ENCODE results near the gene KIRREL2. TPM values are rescaled to one million over a fixed set of nuclear protein-coding genes. Genes with fewer than 3 reads are reported as not detected.
"Not testable (repeated sequence)": the region's sequence is repeated elsewhere in the genome, so short reads cannot be mapped to it uniquely, and the experiment has no call there.

Gene KIRREL2
- total RNA-seq, 1 experiment from 2014 or later, result 3.1 TPM

DNA sequence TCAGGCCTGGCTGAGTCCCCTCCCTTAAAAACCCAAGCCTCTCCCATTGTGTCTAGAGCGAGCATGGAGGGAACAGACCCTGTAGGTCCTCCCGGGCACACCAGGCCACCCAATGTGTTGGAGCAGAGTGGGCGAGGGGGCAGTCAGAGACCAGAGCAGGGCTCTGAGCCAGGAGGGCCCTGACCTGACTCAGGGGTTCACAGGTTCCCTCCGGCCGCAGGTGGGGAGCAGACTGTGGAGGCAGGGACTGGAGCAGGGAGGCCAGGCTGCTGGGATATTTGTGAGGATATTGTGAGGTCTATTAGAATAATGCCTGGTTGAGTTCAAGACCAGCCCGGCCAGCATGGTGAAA lies 52.9 kb downstream of the KIRREL2 start:
- no peak overlapping the region for H2BK12ac ChIP-seq (ENCODE audit: insufficient read length, low read depth, low read length)
- H3K27ac ChIP-seq (ENCODE audit: insufficient read length, low read depth, low read length), result no peak overlapping the region
- Mint-ChIP-seq H3K9me3 (no peaks in the 10 kb centered on the region), H3K27me3 (ENCODE audit: low read depth) (no peaks in the 10 kb centered on the region; the same call in 1 of the 2 replicates), H3K4me1 (peaks cover 4 to 21% of the 10 kb centered on the region in 2 experiments), H3K36me3 (ENCODE audit: insufficient read depth in 1 of 3, low read depth in 3 of 3) (no peaks in the 10 kb centered on the region), H3K4me3 (no peak overlapping the region), H3K27ac (no peak overlapping the region)
- no peaks in the 10 kb centered on the region for H4K20me1 ChIP-seq (ENCODE audit: control insufficient read depth, insufficient read depth, insufficient read length)
- H2BK120ac ChIP-seq (ENCODE audit: low read depth, low read length, poor library complexity, severe bottlenecking), result no peak overlapping the region
- no peak overlapping the region for H2AK5ac ChIP-seq (ENCODE audit: insufficient read length, low read length)
- peak overlapping the region; percentile 59; the same call in 1 of the 2 replicates for H3K14ac ChIP-seq (ENCODE audit: insufficient read depth, low read length)
- no peak overlapping the region for H2BK20ac ChIP-seq (ENCODE audit: low read depth, low read length, poor library complexity, severe bottlenecking)
- H3K23me2 ChIP-seq (ENCODE audit: insufficient read length, low read depth, low read length, poor library complexity, severe bottlenecking), result no peaks in the 10 kb centered on the region
- H3K79me2 ChIP-seq (ENCODE audit: insufficient read depth, low read length), result no peaks in the 10 kb centered on the region
- DNase-seq, result no peak
- peaks cover 2% of the 10 kb centered on the region; the same call in 1 of the 2 replicates for H3K4me1 ChIP-seq (ENCODE audit: insufficient read depth, low read length)
- TF ChIP-seq, protein P1, sequence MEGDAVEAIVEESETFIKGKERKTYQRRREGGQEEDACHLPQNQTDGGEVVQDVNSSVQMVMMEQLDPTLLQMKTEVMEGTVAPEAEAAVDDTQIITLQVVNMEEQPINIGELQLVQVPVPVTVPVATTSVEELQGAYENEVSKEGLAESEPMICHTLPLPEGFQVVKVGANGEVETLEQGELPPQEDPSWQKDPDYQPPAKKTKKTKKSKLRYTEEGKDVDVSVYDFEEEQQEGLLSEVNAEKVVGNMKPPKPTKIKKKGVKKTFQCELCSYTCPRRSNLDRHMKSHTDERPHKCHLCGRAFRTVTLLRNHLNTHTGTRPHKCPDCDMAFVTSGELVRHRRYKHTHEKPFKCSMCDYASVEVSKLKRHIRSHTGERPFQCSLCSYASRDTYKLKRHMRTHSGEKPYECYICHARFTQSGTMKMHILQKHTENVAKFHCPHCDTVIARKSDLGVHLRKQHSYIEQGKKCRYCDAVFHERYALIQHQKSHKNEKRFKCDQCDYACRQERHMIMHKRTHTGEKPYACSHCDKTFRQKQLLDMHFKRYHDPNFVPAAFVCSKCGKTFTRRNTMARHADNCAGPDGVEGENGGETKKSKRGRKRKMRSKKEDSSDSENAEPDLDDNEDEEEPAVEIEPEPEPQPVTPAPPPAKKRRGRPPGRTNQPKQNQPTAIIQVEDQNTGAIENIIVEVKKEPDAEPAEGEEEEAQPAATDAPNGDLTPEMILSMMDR (conservative IDR thresholded peaks at IDR 0.05), result no peak
- no peak overlapping the region for H2BK5ac ChIP-seq (ENCODE audit: insufficient read length, low read length)
- no peaks in the 10 kb centered on the region for H3K27me3 ChIP-seq (ENCODE audit: insufficient read depth, low read length)
- no peak overlapping the region for H2AFZ ChIP-seq (ENCODE audit: low read length)
- H4K8ac ChIP-seq (replicated peaks; ENCODE audit: insufficient read length, low read depth, low read length), result no peak overlapping the region
- no peak overlapping the region for H4K91ac ChIP-seq (ENCODE audit: insufficient read length, low read depth, low read length)
- H3T11ph ChIP-seq (ENCODE audit: low read length), result no peak overlapping the region
- H3K56ac ChIP-seq (ENCODE audit: insufficient read length, low read depth, low read length), result no peak overlapping the region
- H3K18ac ChIP-seq (ENCODE audit: insufficient read length, low read depth, low read length), result no peak overlapping the region
- no peaks in the 10 kb centered on the region for H3K79me1 ChIP-seq (ENCODE audit: insufficient read depth, low read depth, low read length, poor library complexity, severe bottlenecking)
- no peak overlapping the region for H3K9ac ChIP-seq (ENCODE audit: extremely low read depth, insufficient read length, low read length)
- no peak overlapping the region for H3K4ac ChIP-seq (ENCODE audit: low read depth, low read length)
- no peak overlapping the region for H4K5ac ChIP-seq (ENCODE audit: insufficient read length, low read depth, low read length)
- no peak overlapping the region for H3K4me2 ChIP-seq (ENCODE audit: insufficient read depth, insufficient read length, low read length)
- WGBS (ENCODE audit: extremely low coverage, insufficient read length, low lambda C conversion rate), result no CpG with 5 or more reads among the region's 6 CpGs
- no peaks in the 10 kb centered on the region for H3K9me3 ChIP-seq (ENCODE audit: control insufficient read depth, low read depth, low read length)
- H2BK15ac ChIP-seq (ENCODE audit: low read depth, low read length), result no peak overlapping the region
- no peak overlapping the region for H3K23ac ChIP-seq (ENCODE audit: insufficient read length, low read depth, low read length)

DNA sequence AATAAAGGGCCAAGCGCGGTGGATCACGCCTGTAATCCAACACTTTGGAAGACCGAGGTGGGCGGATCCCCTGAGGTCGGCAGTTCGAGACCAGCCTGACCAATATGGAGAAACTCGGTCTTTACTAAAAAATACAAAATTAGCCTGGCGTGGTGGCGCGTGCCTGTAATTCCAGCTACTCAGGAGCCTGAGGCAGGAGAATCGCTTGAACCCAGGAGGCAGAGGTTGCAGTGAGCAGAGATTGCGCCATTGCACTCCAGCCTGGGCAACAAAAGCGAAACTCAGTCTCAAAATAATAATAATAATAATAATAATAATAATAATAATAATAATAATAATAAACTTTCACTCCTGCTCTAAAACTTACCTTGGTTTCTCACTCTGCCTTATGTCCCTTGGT lies 53.6 kb downstream of the KIRREL2 start:
- not testable (repeated sequence) for H4K20me1 ChIP-seq (ENCODE audit: control insufficient read depth, insufficient read depth, insufficient read length); H3T11ph ChIP-seq (ENCODE audit: low read length); H3K27me3 ChIP-seq (ENCODE audit: insufficient read depth, low read length); H3K56ac ChIP-seq (ENCODE audit: insufficient read length, low read depth, low read length); H4K5ac ChIP-seq (ENCODE audit: insufficient read length, low read depth, low read length); H3K79me2 ChIP-seq (ENCODE audit: insufficient read depth, low read length); H3K79me1 ChIP-seq (ENCODE audit: insufficient read depth, low read depth, low read length, poor library complexity, severe bottlenecking); H3K4me3 Mint-ChIP-seq; H3K27ac ChIP-seq (ENCODE audit: insufficient read length, low read depth, low read length); H2BK120ac ChIP-seq (ENCODE audit: low read depth, low read length, poor library complexity, severe bottlenecking); H3K14ac ChIP-seq (ENCODE audit: insufficient read depth, low read length); H2BK20ac ChIP-seq (ENCODE audit: low read depth, low read length, poor library complexity, severe bottlenecking); H2AFZ ChIP-seq (ENCODE audit: low read length); H3K23me2 ChIP-seq (ENCODE audit: insufficient read length, low read depth, low read length, poor library complexity, severe bottlenecking); H3K9ac ChIP-seq (ENCODE audit: extremely low read depth, insufficient read length, low read length); DNase-seq; H2AK5ac ChIP-seq (ENCODE audit: insufficient read length, low read length); H2BK12ac ChIP-seq (ENCODE audit: insufficient read length, low read depth, low read length); H3K27ac Mint-ChIP-seq; H3K27me3 Mint-ChIP-seq (ENCODE audit: low read depth); H2BK15ac ChIP-seq (ENCODE audit: low read depth, low read length); H3K4me2 ChIP-seq (ENCODE audit: insufficient read depth, insufficient read length, low read length); H3K9me3 ChIP-seq (ENCODE audit: control insufficient read depth, low read depth, low read length); H3K18ac ChIP-seq (ENCODE audit: insufficient read length, low read depth, low read length); H3K4ac ChIP-seq (ENCODE audit: low read depth, low read length); H3K4me1 ChIP-seq (ENCODE audit: insufficient read depth, low read length); H4K91ac ChIP-seq (ENCODE audit: insufficient read length, low read depth, low read length); H3K9me3 Mint-ChIP-seq; H4K8ac ChIP-seq (replicated peaks; ENCODE audit: insufficient read length, low read depth, low read length); H3K36me3 Mint-ChIP-seq (ENCODE audit: insufficient read depth in 1 of 3, low read depth in 3 of 3); H2BK5ac ChIP-seq (ENCODE audit: insufficient read length, low read length); H3K23ac ChIP-seq (ENCODE audit: insufficient read length, low read depth, low read length)
- no CpG with 5 or more reads among the region's 14 CpGs for WGBS (ENCODE audit: extremely low coverage, insufficient read length, low lambda C conversion rate)
- peaks cover 4 to 21% of the 10 kb centered on the region in 2 experiments for H3K4me1 Mint-ChIP-seq
